ENCODE measurements around the gene GRIN3B. TPM values are rescaled to one million over a fixed set of nuclear protein-coding genes. Genes with fewer than 3 reads are reported as not detected.

Gene GRIN3B
- total and polyA plus RNA-seq, 9 of the 15 experiments (the other 6 are each of a cell fraction or from before 2014, with no cell fraction given) = 0.06 to 0.95 (median 0.19) TPM; not detected in 6

DNA sequence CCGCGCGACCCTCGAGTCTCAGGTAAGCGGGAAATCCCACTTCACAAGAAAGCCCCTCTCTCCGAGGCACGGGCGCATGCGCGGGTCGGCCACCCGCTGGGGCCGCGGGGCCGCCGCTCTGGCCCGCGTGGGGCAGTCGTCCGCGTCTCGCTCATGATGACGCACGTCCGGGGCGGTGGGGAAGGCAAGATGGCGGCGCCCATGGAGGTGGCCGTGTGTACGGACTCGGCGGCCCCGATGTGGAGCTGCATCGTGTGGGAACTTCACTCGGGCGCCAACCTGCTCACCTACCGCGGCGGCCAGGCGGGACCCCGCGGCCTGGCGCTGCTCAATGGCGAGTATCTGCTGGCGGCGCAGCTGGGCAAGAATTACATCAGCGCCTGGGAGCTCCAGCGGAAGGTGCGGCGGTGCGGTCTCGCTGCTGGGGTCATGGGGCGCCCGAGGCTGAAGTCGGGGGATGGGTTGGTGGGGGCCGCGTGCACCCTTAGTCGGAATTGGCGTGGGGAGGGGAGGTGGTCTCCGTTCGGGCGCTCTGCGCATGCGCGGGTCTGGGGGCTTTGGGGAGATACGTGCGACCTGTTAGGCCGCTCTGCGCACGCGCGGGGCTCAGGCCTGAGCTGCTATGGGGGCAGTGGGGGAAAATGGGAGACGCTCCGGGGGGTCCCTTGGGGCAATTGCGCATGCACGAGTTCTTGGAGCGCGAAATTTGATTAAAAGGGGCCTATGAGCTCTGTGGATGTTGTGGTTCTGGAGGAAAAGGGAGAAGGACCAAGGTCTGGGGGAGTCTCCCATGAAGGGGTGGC, 15.9 kb upstream of the GRIN3B start, which contains the start of gene WDR18 (continued):
- TF ChIP-seq, protein P1, sequence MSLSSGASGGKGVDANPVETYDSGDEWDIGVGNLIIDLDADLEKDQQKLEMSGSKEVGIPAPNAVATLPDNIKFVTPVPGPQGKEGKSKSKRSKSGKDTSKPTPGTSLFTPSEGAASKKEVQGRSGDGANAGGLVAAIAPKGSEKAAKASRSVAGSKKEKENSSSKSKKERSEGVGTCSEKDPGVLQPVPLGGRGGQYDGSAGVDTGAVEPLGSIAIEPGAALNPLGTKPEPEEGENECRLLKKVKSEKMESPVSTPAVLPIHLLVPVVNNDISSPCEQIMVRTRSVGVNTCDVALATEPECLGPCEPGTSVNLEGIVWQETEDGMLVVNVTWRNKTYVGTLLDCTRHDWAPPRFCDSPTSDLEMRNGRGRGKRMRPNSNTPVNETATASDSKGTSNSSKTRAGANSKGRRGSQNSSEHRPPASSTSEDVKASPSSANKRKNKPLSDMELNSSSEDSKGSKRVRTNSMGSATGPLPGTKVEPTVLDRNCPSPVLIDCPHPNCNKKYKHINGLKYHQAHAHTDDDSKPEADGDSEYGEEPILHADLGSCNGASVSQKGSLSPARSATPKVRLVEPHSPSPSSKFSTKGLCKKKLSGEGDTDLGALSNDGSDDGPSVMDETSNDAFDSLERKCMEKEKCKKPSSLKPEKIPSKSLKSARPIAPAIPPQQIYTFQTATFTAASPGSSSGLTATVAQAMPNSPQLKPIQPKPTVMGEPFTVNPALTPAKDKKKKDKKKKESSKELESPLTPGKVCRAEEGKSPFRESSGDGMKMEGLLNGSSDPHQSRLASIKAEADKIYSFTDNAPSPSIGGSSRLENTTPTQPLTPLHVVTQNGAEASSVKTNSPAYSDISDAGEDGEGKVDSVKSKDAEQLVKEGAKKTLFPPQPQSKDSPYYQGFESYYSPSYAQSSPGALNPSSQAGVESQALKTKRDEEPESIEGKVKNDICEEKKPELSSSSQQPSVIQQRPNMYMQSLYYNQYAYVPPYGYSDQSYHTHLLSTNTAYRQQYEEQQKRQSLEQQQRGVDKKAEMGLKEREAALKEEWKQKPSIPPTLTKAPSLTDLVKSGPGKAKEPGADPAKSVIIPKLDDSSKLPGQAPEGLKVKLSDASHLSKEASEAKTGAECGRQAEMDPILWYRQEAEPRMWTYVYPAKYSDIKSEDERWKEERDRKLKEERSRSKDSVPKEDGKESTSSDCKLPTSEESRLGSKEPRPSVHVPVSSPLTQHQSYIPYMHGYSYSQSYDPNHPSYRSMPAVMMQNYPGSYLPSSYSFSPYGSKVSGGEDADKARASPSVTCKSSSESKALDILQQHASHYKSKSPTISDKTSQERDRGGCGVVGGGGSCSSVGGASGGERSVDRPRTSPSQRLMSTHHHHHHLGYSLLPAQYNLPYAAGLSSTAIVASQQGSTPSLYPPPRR (CRISPR knock-in tag; IDR thresholded peaks at IDR 0.05; ENCODE audit: borderline replicate concordance) = no peak
- TF ChIP-seq HDGF (IDR thresholded peaks at IDR 0.05) (no peak), PML (IDR thresholded peaks at IDR 0.05; ENCODE audit: low read length) (peak; percentile 47; the same call in 1 of the 2 replicates), ZNF24 (IDR thresholded peaks at IDR 0.05) (no peak), DDX20 (tag; IDR thresholded peaks at IDR 0.05; ENCODE audit: low read depth) (no peak), ZSCAN32 (CRISPR knock-in tag; IDR thresholded peaks at IDR 0.05) (no peak), ZNF785 (CRISPR knock-in tag; IDR thresholded peaks at IDR 0.05) (no peak), SAFB2 (IDR thresholded peaks at IDR 0.05; ENCODE audit: borderline replicate concordance, low read depth, low read length, severe bottlenecking) (no peak), SLC30A9 (CRISPR knock-in tag; IDR thresholded peaks at IDR 0.05) (no peak), IFI16 (CRISPR knock-in tag; IDR thresholded peaks at IDR 0.05) (no peak), GTF2A2 (tag; IDR thresholded peaks at IDR 0.05) (no peak), HBP1 (CRISPR knock-in tag; IDR thresholded peaks at IDR 0.05) (no peak), XRCC5 (IDR thresholded peaks at IDR 0.05; ENCODE audit: low read depth, low read length) (no peak), NCOA6 (IDR thresholded peaks at IDR 0.05) (no peak), ZNF140 (CRISPR knock-in tag; IDR thresholded peaks at IDR 0.05) (no peak), RBM14 (IDR thresholded peaks at IDR 0.05; ENCODE audit: borderline replicate concordance, insufficient read depth, low read depth, low read length) (0 out of 2 replicates have a peak, but pooled peaks have one; percentile 20), POLR2B (IDR thresholded peaks at IDR 0.05; ENCODE audit: low read depth, partially characterized antibody) (peak; percentile 35), U2AF2 (optimal IDR thresholded peaks at IDR 0.05; ENCODE audit: low read depth, low read length) (no peak), ZNF124 (CRISPR knock-in tag; IDR thresholded peaks at IDR 0.05) (no peak), TAF7 (tag; IDR thresholded peaks at IDR 0.05) (peak; percentile 38; the same call in 1 of the 2 replicates), CHCHD3 (CRISPR knock-in tag; IDR thresholded peaks at IDR 0.05) (no peak), PHB2 (IDR thresholded peaks at IDR 0.05; ENCODE audit: low read depth) (no peak)
- TF ChIP-seq, protein P2, sequence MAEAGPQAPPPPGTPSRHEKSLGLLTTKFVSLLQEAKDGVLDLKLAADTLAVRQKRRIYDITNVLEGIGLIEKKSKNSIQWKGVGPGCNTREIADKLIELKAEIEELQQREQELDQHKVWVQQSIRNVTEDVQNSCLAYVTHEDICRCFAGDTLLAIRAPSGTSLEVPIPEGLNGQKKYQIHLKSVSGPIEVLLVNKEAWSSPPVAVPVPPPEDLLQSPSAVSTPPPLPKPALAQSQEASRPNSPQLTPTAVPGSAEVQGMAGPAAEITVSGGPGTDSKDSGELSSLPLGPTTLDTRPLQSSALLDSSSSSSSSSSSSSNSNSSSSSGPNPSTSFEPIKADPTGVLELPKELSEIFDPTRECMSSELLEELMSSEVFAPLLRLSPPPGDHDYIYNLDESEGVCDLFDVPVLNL (CRISPR knock-in tag; IDR thresholded peaks at IDR 0.05; ENCODE audit: low read depth) = no peak; the same call in 1 of the 2 replicates

All from K562 (cell line).